CD14-positive monocyte (primary cell): ENCODE measurements around the gene UAP1L1. TPM values are rescaled to one million over a fixed set of nuclear protein-coding genes. Genes with fewer than 3 reads are reported as not detected.

Source experiments
- DNase-seq, 3 donors: peaks; one replicate each; pipeline ENCODE4 v3.0.0-alpha.2; 2011 to 2022
- H2AFZ ChIP-seq: 2 replicates; pipeline ENCODE4 v1.6.0; 2012; ENCODE audit warnings: mild to moderate bottlenecking, low read depth, low read length, inconsistent platforms; ENCODE audit not compliant: insufficient read depth, poor library complexity, severe bottlenecking
- H3K27ac ChIP-seq, 2 donors: 1 replicate in 1 of 2; 2 replicates in 1 of 2; pipeline ENCODE4 v1.5.1; 2012 to 2013; ENCODE audit warnings: low read length in 2 of 2, control low read depth in 1 of 2, inconsistent platforms in 1 of 2, low read depth in 1 of 2, mild to moderate bottlenecking in 1 of 2
- H3K27me3 ChIP-seq, 2 donors: one replicate each; pipeline versions ENCODE4 v1.6.0 to v1.6.1; 2011 to 2013; ENCODE audit warnings: low read length in 2 of 2; ENCODE audit not compliant: control insufficient read depth in 2 of 2, insufficient read depth in 2 of 2
- H3K36me3 ChIP-seq, 2 donors: replicated peaks in 1 of 2; 1 replicate in 1 of 2; 2 replicates in 1 of 2; pipeline versions ENCODE4 v1.5.1 to v1.6.1; 2012 to 2013; ENCODE audit warnings: low read length in 2 of 2, control low read depth in 1 of 2, inconsistent platforms in 1 of 2, mild to moderate bottlenecking in 1 of 2; ENCODE audit not compliant: insufficient read depth in 2 of 2, control insufficient read depth in 1 of 2
- H3K4me1 ChIP-seq, 2 donors: 1 replicate in 1 of 2; 2 replicates in 1 of 2; pipeline versions ENCODE4 v1.5.1 to v1.6.1; 2012 to 2013; ENCODE audit warnings: low read length in 2 of 2, control low read depth in 1 of 2, inconsistent platforms in 1 of 2, mild to moderate bottlenecking in 1 of 2, moderate library complexity in 1 of 2; ENCODE audit not compliant: insufficient read depth in 2 of 2, control insufficient read depth in 1 of 2
- H3K4me2 ChIP-seq: replicated peaks from 2 replicates; pipeline ENCODE3; 2012; ENCODE audit warnings: low read length, moderate library complexity, mild to moderate bottlenecking; ENCODE audit not compliant: poor library complexity, severe bottlenecking; ENCODE audit errors: extremely low read depth
- H3K4me3 ChIP-seq, 3 experiments: fragments of 200-600 bp in 1 of 3; sonication (generic) in 1 of 3; replicated peaks in 1 of 3; 1 replicate in 2 of 3; 2 replicates in 1 of 3; pipeline ENCODE4 v1.5.1; 2011 to 2013; ENCODE audit warnings: low read length in 3 of 3, mild to moderate bottlenecking in 3 of 3, control low read depth in 2 of 3, low read depth in 2 of 3, inconsistent platforms in 1 of 3, moderate library complexity in 1 of 3
- H3K79me2 ChIP-seq: 2 replicates; pipeline ENCODE4 v1.6.0; 2012; ENCODE audit warnings: mild to moderate bottlenecking, control low read depth, inconsistent platforms, low read length, moderate library complexity; ENCODE audit not compliant: insufficient read depth
- H3K9ac ChIP-seq: 2 replicates; pipeline ENCODE4 v1.6.0; 2017; ENCODE audit warnings: low read length, mild to moderate bottlenecking; ENCODE audit not compliant: insufficient read depth, poor library complexity, severe bottlenecking
- H3K9me3 ChIP-seq, 2 donors: replicated peaks in 1 of 2; 1 replicate in 1 of 2; 2 replicates in 1 of 2; pipeline versions ENCODE4 v1.5.1 to v1.6.1; 2012 to 2013; ENCODE audit warnings: low read length in 2 of 2, control low read depth in 1 of 2; ENCODE audit not compliant: control insufficient read depth in 1 of 2, insufficient read depth in 1 of 2
- H4K20me1 ChIP-seq: 2 replicates; pipeline ENCODE4 v1.6.0; 2012; ENCODE audit warnings: mild to moderate bottlenecking, low read length, control low read depth, moderate library complexity; ENCODE audit not compliant: insufficient read depth
- H3K27ac Mint-ChIP-seq, 7 donors: one replicate each; pipeline ENCODE4 v1.8.0; 2020; ENCODE audit warnings: mild to moderate bottlenecking in 7 of 7, mixed read lengths in 7 of 7, moderate library complexity in 6 of 7, inconsistent platforms in 2 of 7
- H3K27me3 Mint-ChIP-seq, 3 donors: one replicate each; pipeline ENCODE4 v1.8.0; 2021 to 2022; ENCODE audit warnings: low read depth in 3 of 3, mild to moderate bottlenecking in 3 of 3, mixed read lengths in 3 of 3, moderate library complexity in 3 of 3, inconsistent platforms in 1 of 3
- H3K36me3 Mint-ChIP-seq, 2 donors: one replicate each; pipeline ENCODE4 v1.8.0; 2020; ENCODE audit warnings: mixed read lengths in 2 of 2, inconsistent platforms in 1 of 2, mild to moderate bottlenecking in 1 of 2
- H3K4me1 Mint-ChIP-seq: one replicate; pipeline ENCODE4 v1.8.0; 2020; ENCODE audit warnings: mild to moderate bottlenecking, mixed read lengths
- H3K4me3 Mint-ChIP-seq, 2 donors: one replicate each; pipeline ENCODE4 v1.8.0; 2020; ENCODE audit warnings: mild to moderate bottlenecking in 2 of 2, mixed read lengths in 2 of 2, moderate library complexity in 1 of 2
- H3K9me3 Mint-ChIP-seq, 7 donors: one replicate each; pipeline ENCODE4 v1.8.0; 2020 to 2022; ENCODE audit warnings: mixed read lengths in 7 of 7, mild to moderate bottlenecking in 6 of 7, moderate library complexity in 6 of 7, inconsistent platforms in 2 of 7
- CTCF ChIP-seq: fragments of 200-600 bp; IDR thresholded peaks from one replicate; pipeline ENCODE4 v1.8.0; 2022; ENCODE audit warnings: antibody characterized with exemption, mild to moderate bottlenecking
- WGBS: methylation state at CpG from one replicate; pipeline ENCODE4 v1.1.5; 2013; ENCODE audit warnings: missing lambda C conversion rate; ENCODE audit not compliant: insufficient coverage; 5-methylcytosine and 5-hydroxymethylcytosine counted together
- intact Hi-C, 2 donors: fragments of 100-400 bp; cut with micrococcal nuclease; formaldehyde crosslinking; loops; one replicate each; pipeline versions ENCODE4 v1.15.0 to v1.15.1; 2023
- polyA plus RNA-seq, 3 donors: library from polyadenylated mRNA; depleted of rRNA in 1 of 3; unstranded in 2 of 3; stranded (reverse) in 1 of 3; fragments of 300-500 nt in 2 of 3; fragments of >200 nt in 1 of 3; fragmentation: Illumina TruSeq in 2 of 3; gene quantifications; 1 replicate in 2 of 3; 2 replicates in 1 of 3; pipeline ENCODE4 v1.2.3, GENCODE V29; 2012 to 2021

The UAP1L1 gene
- polyA plus RNA-seq, 3 donors: 5.7 to 16.7 (median 14.8) TPM

DNA sequence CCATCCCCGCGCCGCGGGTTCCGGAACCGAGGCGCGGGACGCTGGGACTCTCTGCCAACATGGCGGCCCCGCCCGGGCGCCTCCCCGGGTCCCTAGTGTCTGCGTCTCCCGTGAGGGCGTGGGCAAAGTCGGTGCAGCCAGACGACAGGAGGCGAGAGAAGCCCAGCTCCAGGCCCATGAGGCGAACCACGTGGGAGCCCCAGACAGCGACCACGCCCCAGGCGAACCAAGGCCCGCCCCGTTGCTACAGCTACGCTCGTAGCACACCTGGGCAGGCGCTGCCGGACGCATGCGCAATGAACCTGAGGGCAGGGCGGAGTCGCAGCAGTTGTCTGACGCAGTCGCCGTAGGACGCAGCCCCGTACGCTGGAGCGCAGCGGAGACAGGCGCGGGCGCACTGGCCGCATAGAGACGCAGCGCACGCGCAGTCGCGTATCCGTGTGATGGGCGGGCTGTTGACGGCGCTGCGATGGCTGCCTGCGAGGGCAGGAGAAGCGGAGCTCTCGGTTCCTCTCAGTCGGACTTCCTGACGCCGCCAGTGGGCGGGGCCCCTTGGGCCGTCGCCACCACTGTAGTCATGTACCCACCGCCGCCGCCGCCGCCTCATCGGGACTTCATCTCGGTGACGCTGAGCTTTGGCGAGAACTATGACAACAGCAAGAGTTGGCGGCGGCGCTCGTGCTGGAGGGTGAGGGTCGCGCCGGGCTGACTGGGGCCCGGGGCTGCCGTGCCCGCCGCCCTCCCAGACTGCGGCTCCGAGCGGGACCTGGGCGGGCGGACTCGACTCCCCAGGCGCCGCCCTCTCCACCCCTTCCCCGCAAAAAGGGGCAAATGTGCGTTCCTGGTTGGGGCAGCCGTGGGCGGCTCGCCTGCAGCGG is 9.5 kb downstream of the UAP1L1 start, which contains the start of gene MAN1B1:
Gene MAN1B1, plus strand, starts transcription at position 455 of the 878 bp plus-strand sequence. Its CDS starts 15 bp downstream, at position 470.
- Mint-ChIP-seq H3K36me3 (peaks cover 30 to 52% of the 10 kb centered on the region in 2 donors), H3K4me1 (peaks cover 30% of the 10 kb centered on the region), H3K9me3 (peaks cover 0 to 9% (median 0%) of the 10 kb centered on the region in 7 donors), H3K27ac (peak within 1 kb of the TSS; percentile 95 to 98 (median 97)), H3K27me3 (peaks cover 0 to 5% (median 1%) of the 10 kb centered on the region in 3 donors), H3K4me3 (peak within 1 kb of the TSS; percentile 89 to 93)
- no peak for TF ChIP-seq CTCF
- Histone ChIP-seq H3K4me1 (peaks cover 23 to 28% of the 10 kb centered on the region in 2 donors), H3K36me3 (peaks cover 25 to 35% of the 10 kb centered on the region in 2 donors), H3K9ac (peak within 1 kb of the TSS; percentile 92), H3K4me2 (peak within 1 kb of the TSS; percentile 92), H3K9me3 (no peaks in the 10 kb centered on the region), H2AFZ (peak within 1 kb of the TSS; percentile 87), H3K27ac (peak within 1 kb of the TSS; percentile 70 to 93), H3K79me2 (peaks cover 4% of the 10 kb centered on the region), H4K20me1 (no peaks in the 10 kb centered on the region), H3K4me3 (peak within 1 kb of the TSS; percentile 75 to 77 (median 77)), H3K27me3 (no peaks in the 10 kb centered on the region)
- intact Hi-C loops: loop anchor here in 1 of 2 donors (2.0 kb wide), 1 partner anchor 16 kb away; the partner anchor contains the start of gene SAPCD2
- peak; percentile 99 to 100 (median 100) for DNase-seq
- under 1% methylated on average over 101 of the region's 101 CpGs for WGBS

GRCh38 chr9:137087409-137087925 is 10.2 kb downstream of the UAP1L1 start:
- 10% methylated on average over 19 of the region's 22 CpGs for WGBS
- Mint-ChIP-seq H3K4me1 (peaks cover 30% of the 10 kb centered on the region), H3K27ac (peak overlapping the region; percentile 90 to 97 (median 95)), H3K36me3 (peaks cover 29 to 51% of the 10 kb centered on the region in 2 donors), H3K4me3 (peak overlapping the region; percentile 89 to 91), H3K9me3 (peaks cover 0 to 9% (median 0%) of the 10 kb centered on the region in 7 donors), H3K27me3 (peaks cover 0 to 3% (median 1%) of the 10 kb centered on the region in 3 donors)
- peak overlapping the region; percentile 70 to 93 for H3K27ac ChIP-seq
- H3K36me3 ChIP-seq: peaks cover 18 to 35% of the 10 kb centered on the region in 2 donors
- H3K4me3 ChIP-seq: peak overlapping the region; percentile 75 to 77 (median 77)
- DNase-seq: no peak
- H3K9ac ChIP-seq: peak overlapping the region; percentile 92
- peaks cover 23 to 28% of the 10 kb centered on the region in 2 donors for H3K4me1 ChIP-seq
- no peak for TF ChIP-seq CTCF
- peak overlapping the region; percentile 87 for H2AFZ ChIP-seq
- intact Hi-C loops: loop anchor here in 1 of 2 donors (2.0 kb wide), 1 partner anchor 17 kb away; the partner anchor contains the start of gene SAPCD2
- no peaks in the 10 kb centered on the region for H3K27me3 ChIP-seq
- no peaks in the 10 kb centered on the region for H3K9me3 ChIP-seq
- no peaks in the 10 kb centered on the region for H4K20me1 ChIP-seq
- peaks cover 4% of the 10 kb centered on the region for H3K79me2 ChIP-seq
- peak overlapping the region; percentile 92 for H3K4me2 ChIP-seq
